ENCODE results near the gene CCL26. TPM values are rescaled to one million over a fixed set of nuclear protein-coding genes. Genes with fewer than 3 reads are reported as not detected.
A peak's percentile ranks its signal among the peaks of the same experiment; 100 is the strongest.

The CCL26 gene
- total and polyA plus RNA-seq, 2 experiments from 2014 or later: 3.0 to 18.4 TPM

DNA sequence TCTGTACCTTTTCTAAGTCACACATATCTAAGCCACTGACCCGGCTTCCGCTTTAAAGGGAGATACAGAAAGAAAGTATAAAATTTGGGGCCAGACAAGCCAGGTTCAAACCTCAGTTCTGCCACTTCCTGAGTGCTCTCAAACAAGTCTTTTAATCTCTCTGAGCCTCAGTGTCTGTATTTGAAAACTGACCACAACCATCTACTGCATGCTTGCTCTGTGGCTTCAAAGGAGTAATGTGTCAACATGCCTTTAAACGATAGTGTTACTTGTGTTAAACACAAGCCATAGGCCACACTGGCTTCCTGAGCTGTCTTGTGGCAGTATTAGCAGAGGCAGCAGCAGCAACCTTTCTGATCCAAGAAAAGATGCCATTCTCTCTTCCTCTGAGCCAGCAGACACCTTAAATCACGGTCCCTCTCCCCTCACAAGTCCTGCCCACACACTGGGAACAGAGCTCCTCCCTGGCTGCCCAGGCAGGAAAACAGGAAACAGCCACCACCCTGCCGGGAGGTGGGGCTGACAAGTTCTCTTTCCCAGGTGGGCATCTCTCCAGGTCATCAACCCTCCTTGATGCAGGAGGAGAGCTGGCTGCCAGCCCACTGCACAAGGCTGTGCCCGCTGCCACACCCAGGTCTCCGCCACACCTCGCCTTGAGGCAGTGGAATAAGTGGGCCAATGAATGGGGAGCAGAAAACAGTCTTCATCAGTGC lies 44.0 kb downstream of the CCL26 start:
- Histone ChIP-seq H3K4me3 (no peak overlapping the region), H3K79me2 (replicated peaks; ENCODE audit: insufficient read depth) (no peaks in the 10 kb centered on the region), H3K27me3 (ENCODE audit: insufficient read depth) (no peaks in the 10 kb centered on the region), H2AFZ (no peak overlapping the region), H4K20me1 (replicated peaks; ENCODE audit: insufficient read depth) (no peaks in the 10 kb centered on the region), H3K36me3 (ENCODE audit: insufficient read depth) (no peaks in the 10 kb centered on the region), H3F3A (replicated peaks; ENCODE audit: low read depth) (no peaks in the 10 kb centered on the region), H3K4me1 (ENCODE audit: insufficient read depth) (peaks cover 19% of the 10 kb centered on the region), H3K27ac (ENCODE audit: low read depth) (peak overlapping the region; percentile 61; the same call in 1 of the 2 replicates), H3K4me2 (peak overlapping the region; percentile 64; the same call in 1 of the 2 replicates), H3K9me2 (ENCODE audit: insufficient read depth) (no peaks in the 10 kb centered on the region)
- Mint-ChIP-seq H3K27ac (no peak overlapping the region), H3K27me3 (ENCODE audit: insufficient read depth, low read depth, poor library complexity) (peaks cover 7% of the 10 kb centered on the region), H3K9me3 (no peaks in the 10 kb centered on the region), H3K36me3 (ENCODE audit: low read depth) (no peaks in the 10 kb centered on the region), H3K4me3 (no peak overlapping the region), H3K4me1 (peaks cover 21% of the 10 kb centered on the region)
- DNase-seq (ENCODE audit: low spot score) (peak; percentile 43), ATAC-seq (peak; percentile 81)
- TF ChIP-seq, protein P1, sequence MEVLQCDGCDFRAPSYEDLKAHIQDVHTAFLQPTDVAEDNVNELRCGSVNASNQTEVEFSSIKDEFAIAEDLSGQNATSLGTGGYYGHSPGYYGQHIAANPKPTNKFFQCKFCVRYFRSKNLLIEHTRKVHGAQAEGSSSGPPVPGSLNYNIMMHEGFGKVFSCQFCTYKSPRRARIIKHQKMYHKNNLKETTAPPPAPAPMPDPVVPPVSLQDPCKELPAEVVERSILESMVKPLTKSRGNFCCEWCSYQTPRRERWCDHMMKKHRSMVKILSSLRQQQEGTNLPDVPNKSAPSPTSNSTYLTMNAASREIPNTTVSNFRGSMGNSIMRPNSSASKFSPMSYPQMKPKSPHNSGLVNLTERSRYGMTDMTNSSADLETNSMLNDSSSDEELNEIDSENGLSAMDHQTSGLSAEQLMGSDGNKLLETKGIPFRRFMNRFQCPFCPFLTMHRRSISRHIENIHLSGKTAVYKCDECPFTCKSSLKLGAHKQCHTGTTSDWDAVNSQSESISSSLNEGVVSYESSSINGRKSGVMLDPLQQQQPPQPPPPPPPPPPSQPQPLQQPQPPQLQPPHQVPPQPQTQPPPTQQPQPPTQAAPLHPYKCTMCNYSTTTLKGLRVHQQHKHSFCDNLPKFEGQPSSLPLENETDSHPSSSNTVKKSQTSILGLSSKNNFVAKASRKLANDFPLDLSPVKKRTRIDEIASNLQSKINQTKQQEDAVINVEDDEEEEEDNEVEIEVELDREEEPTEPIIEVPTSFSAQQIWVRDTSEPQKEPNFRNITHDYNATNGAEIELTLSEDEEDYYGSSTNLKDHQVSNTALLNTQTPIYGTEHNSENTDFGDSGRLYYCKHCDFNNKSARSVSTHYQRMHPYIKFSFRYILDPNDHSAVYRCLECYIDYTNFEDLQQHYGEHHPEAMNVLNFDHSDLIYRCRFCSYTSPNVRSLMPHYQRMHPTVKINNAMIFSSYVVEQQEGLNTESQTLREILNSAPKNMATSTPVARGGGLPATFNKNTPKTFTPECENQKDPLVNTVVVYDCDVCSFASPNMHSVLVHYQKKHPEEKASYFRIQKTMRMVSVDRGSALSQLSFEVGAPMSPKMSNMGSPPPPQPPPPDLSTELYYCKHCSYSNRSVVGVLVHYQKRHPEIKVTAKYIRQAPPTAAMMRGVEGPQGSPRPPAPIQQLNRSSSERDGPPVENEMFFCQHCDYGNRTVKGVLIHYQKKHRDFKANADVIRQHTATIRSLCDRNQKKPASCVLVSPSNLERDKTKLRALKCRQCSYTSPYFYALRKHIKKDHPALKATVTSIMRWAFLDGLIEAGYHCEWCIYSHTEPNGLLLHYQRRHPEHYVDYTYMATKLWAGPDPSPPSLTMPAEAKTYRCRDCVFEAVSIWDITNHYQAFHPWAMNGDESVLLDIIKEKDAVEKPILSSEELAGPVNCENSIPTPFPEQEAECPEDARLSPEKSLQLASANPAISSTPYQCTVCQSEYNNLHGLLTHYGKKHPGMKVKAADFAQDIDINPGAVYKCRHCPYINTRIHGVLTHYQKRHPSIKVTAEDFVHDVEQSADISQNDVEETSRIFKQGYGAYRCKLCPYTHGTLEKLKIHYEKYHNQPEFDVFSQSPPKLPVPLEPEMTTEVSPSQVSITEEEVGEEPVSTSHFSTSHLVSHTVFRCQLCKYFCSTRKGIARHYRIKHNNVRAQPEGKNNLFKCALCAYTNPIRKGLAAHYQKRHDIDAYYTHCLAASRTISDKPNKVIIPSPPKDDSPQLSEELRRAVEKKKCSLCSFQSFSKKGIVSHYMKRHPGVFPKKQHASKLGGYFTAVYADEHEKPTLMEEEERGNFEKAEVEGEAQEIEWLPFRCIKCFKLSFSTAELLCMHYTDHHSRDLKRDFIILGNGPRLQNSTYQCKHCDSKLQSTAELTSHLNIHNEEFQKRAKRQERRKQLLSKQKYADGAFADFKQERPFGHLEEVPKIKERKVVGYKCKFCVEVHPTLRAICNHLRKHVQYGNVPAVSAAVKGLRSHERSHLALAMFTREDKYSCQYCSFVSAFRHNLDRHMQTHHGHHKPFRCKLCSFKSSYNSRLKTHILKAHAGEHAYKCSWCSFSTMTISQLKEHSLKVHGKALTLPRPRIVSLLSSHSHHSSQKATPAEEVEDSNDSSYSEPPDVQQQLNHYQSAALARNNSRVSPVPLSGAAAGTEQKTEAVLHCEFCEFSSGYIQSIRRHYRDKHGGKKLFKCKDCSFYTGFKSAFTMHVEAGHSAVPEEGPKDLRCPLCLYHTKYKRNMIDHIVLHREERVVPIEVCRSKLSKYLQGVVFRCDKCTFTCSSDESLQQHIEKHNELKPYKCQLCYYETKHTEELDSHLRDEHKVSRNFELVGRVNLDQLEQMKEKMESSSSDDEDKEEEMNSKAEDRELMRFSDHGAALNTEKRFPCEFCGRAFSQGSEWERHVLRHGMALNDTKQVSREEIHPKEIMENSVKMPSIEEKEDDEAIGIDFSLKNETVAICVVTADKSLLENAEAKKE (CRISPR knock-in tag; IDR thresholded peaks at IDR 0.05): no peak
- TF ChIP-seq, protein P2, sequence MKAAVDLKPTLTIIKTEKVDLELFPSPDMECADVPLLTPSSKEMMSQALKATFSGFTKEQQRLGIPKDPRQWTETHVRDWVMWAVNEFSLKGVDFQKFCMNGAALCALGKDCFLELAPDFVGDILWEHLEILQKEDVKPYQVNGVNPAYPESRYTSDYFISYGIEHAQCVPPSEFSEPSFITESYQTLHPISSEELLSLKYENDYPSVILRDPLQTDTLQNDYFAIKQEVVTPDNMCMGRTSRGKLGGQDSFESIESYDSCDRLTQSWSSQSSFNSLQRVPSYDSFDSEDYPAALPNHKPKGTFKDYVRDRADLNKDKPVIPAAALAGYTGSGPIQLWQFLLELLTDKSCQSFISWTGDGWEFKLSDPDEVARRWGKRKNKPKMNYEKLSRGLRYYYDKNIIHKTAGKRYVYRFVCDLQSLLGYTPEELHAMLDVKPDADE (IDR thresholded peaks at IDR 0.05): no peak
- TF ChIP-seq ZNF114 (CRISPR knock-in tag; IDR thresholded peaks at IDR 0.05): no peak
- TF ChIP-seq, protein P3, sequence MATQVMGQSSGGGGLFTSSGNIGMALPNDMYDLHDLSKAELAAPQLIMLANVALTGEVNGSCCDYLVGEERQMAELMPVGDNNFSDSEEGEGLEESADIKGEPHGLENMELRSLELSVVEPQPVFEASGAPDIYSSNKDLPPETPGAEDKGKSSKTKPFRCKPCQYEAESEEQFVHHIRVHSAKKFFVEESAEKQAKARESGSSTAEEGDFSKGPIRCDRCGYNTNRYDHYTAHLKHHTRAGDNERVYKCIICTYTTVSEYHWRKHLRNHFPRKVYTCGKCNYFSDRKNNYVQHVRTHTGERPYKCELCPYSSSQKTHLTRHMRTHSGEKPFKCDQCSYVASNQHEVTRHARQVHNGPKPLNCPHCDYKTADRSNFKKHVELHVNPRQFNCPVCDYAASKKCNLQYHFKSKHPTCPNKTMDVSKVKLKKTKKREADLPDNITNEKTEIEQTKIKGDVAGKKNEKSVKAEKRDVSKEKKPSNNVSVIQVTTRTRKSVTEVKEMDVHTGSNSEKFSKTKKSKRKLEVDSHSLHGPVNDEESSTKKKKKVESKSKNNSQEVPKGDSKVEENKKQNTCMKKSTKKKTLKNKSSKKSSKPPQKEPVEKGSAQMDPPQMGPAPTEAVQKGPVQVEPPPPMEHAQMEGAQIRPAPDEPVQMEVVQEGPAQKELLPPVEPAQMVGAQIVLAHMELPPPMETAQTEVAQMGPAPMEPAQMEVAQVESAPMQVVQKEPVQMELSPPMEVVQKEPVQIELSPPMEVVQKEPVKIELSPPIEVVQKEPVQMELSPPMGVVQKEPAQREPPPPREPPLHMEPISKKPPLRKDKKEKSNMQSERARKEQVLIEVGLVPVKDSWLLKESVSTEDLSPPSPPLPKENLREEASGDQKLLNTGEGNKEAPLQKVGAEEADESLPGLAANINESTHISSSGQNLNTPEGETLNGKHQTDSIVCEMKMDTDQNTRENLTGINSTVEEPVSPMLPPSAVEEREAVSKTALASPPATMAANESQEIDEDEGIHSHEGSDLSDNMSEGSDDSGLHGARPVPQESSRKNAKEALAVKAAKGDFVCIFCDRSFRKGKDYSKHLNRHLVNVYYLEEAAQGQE (IDR thresholded peaks at IDR 0.05; ENCODE audit: unreplicated experiment): no peak
- no peak for TF ChIP-seq POLR2AphosphoS5 (IDR thresholded peaks at IDR 0.05; ENCODE audit: low read depth)
- no peak for TF ChIP-seq CREB1 (CRISPR knock-in tag; IDR thresholded peaks at IDR 0.05; ENCODE audit: low read depth)
- no peak for TF ChIP-seq EZH2 (IDR thresholded peaks at IDR 0.05; ENCODE audit: low read depth, unreplicated experiment)
- TF ChIP-seq NANOG (IDR thresholded peaks at IDR 0.05; ENCODE audit: borderline replicate concordance): no peak
- no peak for TF ChIP-seq JUNB (IDR thresholded peaks at IDR 0.05; ENCODE audit: unreplicated experiment)
- no peak for TF ChIP-seq EZH2phosphoT487 (IDR thresholded peaks at IDR 0.05; ENCODE audit: unreplicated experiment)
- TF ChIP-seq STAT1 (IDR thresholded peaks at IDR 0.05; ENCODE audit: unreplicated experiment): no peak
- TF ChIP-seq, protein P4, sequence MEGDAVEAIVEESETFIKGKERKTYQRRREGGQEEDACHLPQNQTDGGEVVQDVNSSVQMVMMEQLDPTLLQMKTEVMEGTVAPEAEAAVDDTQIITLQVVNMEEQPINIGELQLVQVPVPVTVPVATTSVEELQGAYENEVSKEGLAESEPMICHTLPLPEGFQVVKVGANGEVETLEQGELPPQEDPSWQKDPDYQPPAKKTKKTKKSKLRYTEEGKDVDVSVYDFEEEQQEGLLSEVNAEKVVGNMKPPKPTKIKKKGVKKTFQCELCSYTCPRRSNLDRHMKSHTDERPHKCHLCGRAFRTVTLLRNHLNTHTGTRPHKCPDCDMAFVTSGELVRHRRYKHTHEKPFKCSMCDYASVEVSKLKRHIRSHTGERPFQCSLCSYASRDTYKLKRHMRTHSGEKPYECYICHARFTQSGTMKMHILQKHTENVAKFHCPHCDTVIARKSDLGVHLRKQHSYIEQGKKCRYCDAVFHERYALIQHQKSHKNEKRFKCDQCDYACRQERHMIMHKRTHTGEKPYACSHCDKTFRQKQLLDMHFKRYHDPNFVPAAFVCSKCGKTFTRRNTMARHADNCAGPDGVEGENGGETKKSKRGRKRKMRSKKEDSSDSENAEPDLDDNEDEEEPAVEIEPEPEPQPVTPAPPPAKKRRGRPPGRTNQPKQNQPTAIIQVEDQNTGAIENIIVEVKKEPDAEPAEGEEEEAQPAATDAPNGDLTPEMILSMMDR (conservative IDR thresholded peaks at IDR 0.05; ENCODE audit: low read depth in 2 of 2): no peak
- no peak for TF ChIP-seq ZNF331 (CRISPR knock-in tag; IDR thresholded peaks at IDR 0.05; ENCODE audit: low read depth)

All from GM23338 (cell line).